SK-N-SH treated with all-trans-retinoic acid at 6 μM for 48 hours (cell line): Measurements from ENCODE around the gene POLG2.

Experiments
- BACH2 ChIP-seq: fragments of 250-450 bp; sonication (Bioruptor Pico); IDR thresholded peaks from 2 replicates; pipeline ENCODE4 v1.9.0; 2021; ENCODE audit warnings: mild to moderate bottlenecking, borderline replicate concordance
- CREB5 ChIP-seq: fragments of 250-450 bp; sonication (Bioruptor Pico); IDR thresholded peaks from 2 replicates; pipeline ENCODE4 v1.5.1; 2020; ENCODE audit warnings: low read depth, mild to moderate bottlenecking, moderate library complexity
- GLIS3 ChIP-seq: fragments of 250-450 bp; sonication (Bioruptor Pico); IDR thresholded peaks from 2 replicates; pipeline ENCODE4 v1.5.0; 2020; ENCODE audit warnings: mild to moderate bottlenecking, moderate library complexity
- OSR1 ChIP-seq: fragments of 250-450 bp; sonication (Bioruptor Pico); IDR thresholded peaks from 2 replicates; pipeline ENCODE4 v1.8.0; 2022; ENCODE audit warnings: moderate library complexity, mild to moderate bottlenecking, inconsistent platforms
- PPARA ChIP-seq: fragments of 250-450 bp; sonication (Bioruptor Pico); IDR thresholded peaks from 2 replicates; pipeline ENCODE4 v1.5.0; 2020; ENCODE audit warnings: mild to moderate bottlenecking, borderline replicate concordance
- RARB ChIP-seq: fragments of 250-450 bp; sonication (Bioruptor Pico); IDR thresholded peaks from 2 replicates; pipeline ENCODE4 v1.8.0; 2021; ENCODE audit warnings: mild to moderate bottlenecking, moderate library complexity
- SNAI2 ChIP-seq: fragments of 250-450 bp; sonication (Bioruptor Pico); IDR thresholded peaks from 2 replicates; pipeline ENCODE4 v1.5.0; 2020; ENCODE audit warnings: mild to moderate bottlenecking, moderate library complexity
- ZFP3 ChIP-seq: fragments of 250-450 bp; sonication (Bioruptor Pico); IDR thresholded peaks from 2 replicates; pipeline ENCODE4 v1.5.0; 2020; ENCODE audit warnings: mild to moderate bottlenecking, moderate library complexity
- ZFP30 ChIP-seq: fragments of 450-650 bp; formaldehyde crosslinking; IDR thresholded peaks from 2 replicates; pipeline ENCODE4 v1.5.0; 2022; ENCODE audit warnings: mild to moderate bottlenecking, moderate library complexity
- TF ChIP-seq, protein P1 (sequence below): fragments of 250-450 bp; sonication (Bioruptor Pico); IDR thresholded peaks from 2 replicates; pipeline ENCODE4 v1.8.0; 2020; ENCODE audit warnings: mild to moderate bottlenecking, moderate library complexity, borderline replicate concordance
- TF ChIP-seq, protein P2 (sequence below): fragments of 250-450 bp; sonication (Bioruptor Pico); IDR thresholded peaks from 2 replicates; pipeline ENCODE4 v1.5.1; 2021; ENCODE audit warnings: mild to moderate bottlenecking, moderate library complexity

GRCh38 chr17:64507413-64507782, 10.5 kb upstream of the POLG2 start:
- TF ChIP-seq CREB5 (CRISPR knock-in tag), result no peak
- TF ChIP-seq RARB (CRISPR knock-in tag), result no peak
- no peak for TF ChIP-seq OSR1 (CRISPR knock-in tag)
- TF ChIP-seq PPARA (CRISPR knock-in tag), result no peak
- TF ChIP-seq, protein P1, sequence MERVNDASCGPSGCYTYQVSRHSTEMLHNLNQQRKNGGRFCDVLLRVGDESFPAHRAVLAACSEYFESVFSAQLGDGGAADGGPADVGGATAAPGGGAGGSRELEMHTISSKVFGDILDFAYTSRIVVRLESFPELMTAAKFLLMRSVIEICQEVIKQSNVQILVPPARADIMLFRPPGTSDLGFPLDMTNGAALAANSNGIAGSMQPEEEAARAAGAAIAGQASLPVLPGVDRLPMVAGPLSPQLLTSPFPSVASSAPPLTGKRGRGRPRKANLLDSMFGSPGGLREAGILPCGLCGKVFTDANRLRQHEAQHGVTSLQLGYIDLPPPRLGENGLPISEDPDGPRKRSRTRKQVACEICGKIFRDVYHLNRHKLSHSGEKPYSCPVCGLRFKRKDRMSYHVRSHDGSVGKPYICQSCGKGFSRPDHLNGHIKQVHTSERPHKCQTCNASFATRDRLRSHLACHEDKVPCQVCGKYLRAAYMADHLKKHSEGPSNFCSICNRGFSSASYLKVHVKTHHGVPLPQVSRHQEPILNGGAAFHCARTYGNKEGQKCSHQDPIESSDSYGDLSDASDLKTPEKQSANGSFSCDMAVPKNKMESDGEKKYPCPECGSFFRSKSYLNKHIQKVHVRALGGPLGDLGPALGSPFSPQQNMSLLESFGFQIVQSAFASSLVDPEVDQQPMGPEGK (CRISPR knock-in tag), result no peak
- no peak for TF ChIP-seq GLIS3 (CRISPR knock-in tag)
- no peak for TF ChIP-seq ZFP30
- TF ChIP-seq, protein P2, sequence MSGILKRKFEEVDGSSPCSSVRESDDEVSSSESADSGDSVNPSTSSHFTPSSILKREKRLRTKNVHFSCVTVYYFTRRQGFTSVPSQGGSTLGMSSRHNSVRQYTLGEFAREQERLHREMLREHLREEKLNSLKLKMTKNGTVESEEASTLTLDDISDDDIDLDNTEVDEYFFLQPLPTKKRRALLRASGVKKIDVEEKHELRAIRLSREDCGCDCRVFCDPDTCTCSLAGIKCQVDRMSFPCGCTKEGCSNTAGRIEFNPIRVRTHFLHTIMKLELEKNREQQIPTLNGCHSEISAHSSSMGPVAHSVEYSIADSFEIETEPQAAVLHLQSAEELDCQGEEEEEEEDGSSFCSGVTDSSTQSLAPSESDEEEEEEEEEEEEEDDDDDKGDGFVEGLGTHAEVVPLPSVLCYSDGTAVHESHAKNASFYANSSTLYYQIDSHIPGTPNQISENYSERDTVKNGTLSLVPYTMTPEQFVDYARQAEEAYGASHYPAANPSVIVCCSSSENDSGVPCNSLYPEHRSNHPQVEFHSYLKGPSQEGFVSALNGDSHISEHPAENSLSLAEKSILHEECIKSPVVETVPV, result no peak
- no peak for TF ChIP-seq BACH2
- no peak for TF ChIP-seq SNAI2
- no peak for TF ChIP-seq ZFP3
